Activated naive CD4-positive, alpha-beta T cell treated with anti-CD3 and anti-CD28 coated beads, Interleukin-2, amount 10 ng/mL, durations not matched to agents 7 days and 5 days (primary cell): Measurements from ENCODE around the gene ABCC3.
A peak's percentile ranks its signal among the peaks of the same experiment; 100 is the strongest.
"Not testable (repeated sequence)": the region's sequence is repeated elsewhere in the genome, so short reads cannot be mapped to it uniquely, and the experiment has no call there.

Source experiments
- CTCF ChIA-PET: fragments of 350-600 bp; sonication (Branson Sonifier 250); formaldehyde crosslinking; loops from one replicate; lab custom pipeline; 2021; ENCODE audit warnings: antibody characterized with exemption; lab: Charles Lee
- DNase-seq: peaks from one replicate; pipeline ENCODE4 v3.0.0-alpha.2; 2020
- H3K27ac Mint-ChIP-seq: one replicate; pipeline ENCODE4 v1.8.0; 2021; ENCODE audit warnings: mild to moderate bottlenecking, moderate library complexity, mixed read lengths
- H3K27me3 Mint-ChIP-seq: one replicate; pipeline ENCODE4 v1.8.0; 2021; ENCODE audit warnings: mild to moderate bottlenecking, mixed read lengths
- H3K36me3 Mint-ChIP-seq: one replicate; pipeline ENCODE4 v1.8.0; 2021; ENCODE audit warnings: mixed read lengths
- H3K4me1 Mint-ChIP-seq: one replicate; pipeline ENCODE4 v1.8.0; 2021; ENCODE audit warnings: mixed read lengths
- H3K4me3 Mint-ChIP-seq: one replicate; pipeline ENCODE4 v1.8.0; 2021; ENCODE audit warnings: mild to moderate bottlenecking, moderate library complexity, mixed read lengths
- H3K9me3 Mint-ChIP-seq: one replicate; pipeline ENCODE4 v1.8.0; 2021; ENCODE audit warnings: mixed read lengths

Gene ABCC3

GRCh38 chr17:50722746-50723145, 88.1 kb downstream of the ABCC3 start:
- H3K9me3 Mint-ChIP-seq, result no peaks in the 10 kb centered on the region
- H3K36me3 Mint-ChIP-seq, result peaks cover 21% of the 10 kb centered on the region
- H3K27me3 Mint-ChIP-seq, result no peaks in the 10 kb centered on the region
- DNase-seq, result no peak
- H3K4me3 Mint-ChIP-seq, result peak overlapping the region; percentile 38
- peak overlapping the region; percentile 67 for H3K27ac Mint-ChIP-seq
- CTCF ChIA-PET, result interaction anchor here (1.9 kb wide), 1 partner anchor 14 kb away, joined by 4 read pairs; no protein-coding TSS in a partner anchor
- H3K4me1 Mint-ChIP-seq, result peaks cover 38% of the 10 kb centered on the region

DNA sequence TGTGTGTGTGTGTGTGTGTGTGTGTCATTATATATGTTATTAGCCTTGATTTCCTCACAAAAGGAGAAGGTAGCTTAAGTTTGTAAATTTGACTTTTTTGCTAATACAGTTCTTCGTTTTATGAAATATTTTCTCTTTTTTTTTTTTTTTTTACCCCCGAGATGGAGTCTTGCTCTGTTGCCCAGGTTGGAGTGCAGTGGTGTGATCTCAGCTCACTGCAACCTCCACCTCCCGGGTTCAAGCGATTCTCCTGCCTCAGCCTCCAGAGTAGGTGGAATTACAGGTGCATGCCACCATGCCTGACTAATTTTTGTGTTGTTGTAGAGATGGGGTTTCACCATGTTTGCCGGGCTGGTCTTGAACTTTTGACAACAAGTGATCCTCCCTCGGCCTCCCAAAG, 89.9 kb downstream of the ABCC3 start:
- DNase-seq, H3K4me3 Mint-ChIP-seq, H3K9me3 Mint-ChIP-seq, H3K27me3 Mint-ChIP-seq, H3K27ac Mint-ChIP-seq, CTCF ChIA-PET: not testable (repeated sequence)
- peaks cover 22% of the 10 kb centered on the region for H3K36me3 Mint-ChIP-seq
- peaks cover 38% of the 10 kb centered on the region for H3K4me1 Mint-ChIP-seq

DNA sequence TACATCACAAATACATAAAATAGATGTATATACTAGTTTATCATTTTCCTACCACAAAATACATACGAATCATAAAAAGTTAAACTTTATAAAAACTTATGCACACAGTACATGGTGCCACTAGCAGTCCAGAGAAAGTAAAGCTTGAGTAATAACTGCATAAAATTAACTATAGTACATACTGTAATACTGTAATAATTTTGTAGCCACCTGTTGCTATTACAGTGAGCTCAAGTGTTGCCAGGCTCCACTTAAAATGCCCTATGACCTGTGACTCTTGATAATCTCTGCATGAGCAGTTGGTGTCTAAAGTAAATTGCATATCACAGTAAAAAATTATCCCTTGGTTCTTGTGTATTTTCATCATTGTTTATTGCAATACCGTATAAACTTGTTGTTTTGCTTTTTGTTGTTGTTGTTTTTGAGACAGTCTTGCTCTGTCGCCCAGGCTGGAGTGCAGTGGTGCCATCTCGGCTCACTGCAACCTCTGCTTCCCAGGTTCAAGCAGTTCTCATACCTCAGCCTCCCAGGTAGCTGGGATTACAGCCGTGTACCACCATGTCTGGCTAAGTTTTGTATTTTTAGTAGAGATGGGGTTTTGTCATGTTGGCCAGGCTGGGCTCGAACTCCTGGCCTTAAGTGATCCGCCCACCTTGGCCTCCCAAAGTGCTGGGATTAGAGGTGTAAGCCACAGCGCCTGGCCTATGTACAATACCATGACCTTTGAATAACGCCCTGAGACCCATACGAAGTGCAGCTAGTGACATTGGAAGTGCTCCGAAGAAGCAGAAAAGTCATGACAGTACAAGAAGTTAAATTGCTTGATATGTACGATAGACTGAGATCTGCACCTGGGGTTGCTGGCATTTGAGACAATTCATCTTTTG, 91.3 kb downstream of the ABCC3 start:
- CTCF ChIA-PET, result no interaction called here
- Mint-ChIP-seq H3K9me3 (no peaks in the 10 kb centered on the region), H3K4me1 (peaks cover 39% of the 10 kb centered on the region), H3K4me3 (no peak overlapping the region), H3K27me3 (no peaks in the 10 kb centered on the region), H3K36me3 (peaks cover 17% of the 10 kb centered on the region), H3K27ac (no peak overlapping the region)
- DNase-seq, result no peak

- Mint-ChIP-seq H3K27ac (no peak overlapping the region), H3K9me3 (no peaks in the 10 kb centered on the region), H3K4me3 (no peak overlapping the region), H3K4me1 (peaks cover 41% of the 10 kb centered on the region), H3K36me3 (peaks cover 8% of the 10 kb centered on the region), H3K27me3 (no peaks in the 10 kb centered on the region)
- CTCF ChIA-PET, result interaction anchor here (1.2 kb wide), 1 partner anchor 57 kb away, joined by 3 read pairs; no protein-coding TSS in a partner anchor
- DNase-seq, result no peak
Observed at GRCh38 chr17:50728112-50728429, 93.4 kb downstream of the ABCC3 start.

GRCh38 chr17:50728881-50729765, 94.4 kb downstream of the ABCC3 start:
- Mint-ChIP-seq H3K27me3 (no peaks in the 10 kb centered on the region), H3K36me3 (peaks cover 8% of the 10 kb centered on the region), H3K4me3 (no peak overlapping the region), H3K9me3 (no peaks in the 10 kb centered on the region), H3K27ac (no peak overlapping the region), H3K4me1 (peaks cover 40% of the 10 kb centered on the region)
- DNase-seq, result no peak
- CTCF ChIA-PET, result no interaction called here

GRCh38 chr17:50731575-50732460, 97.1 kb downstream of the ABCC3 start:
- H3K9me3 Mint-ChIP-seq, result no peaks in the 10 kb centered on the region
- DNase-seq, result no peak
- H3K36me3 Mint-ChIP-seq, result peaks cover 8% of the 10 kb centered on the region
- H3K27ac Mint-ChIP-seq, result no peak overlapping the region
- CTCF ChIA-PET, result interaction anchor here (1.4 kb wide), 1 partner anchor 51 kb away, joined by 3 read pairs; no protein-coding TSS in a partner anchor
- H3K4me3 Mint-ChIP-seq, result no peak overlapping the region
- H3K27me3 Mint-ChIP-seq, result no peaks in the 10 kb centered on the region
- peaks cover 40% of the 10 kb centered on the region for H3K4me1 Mint-ChIP-seq

DNA sequence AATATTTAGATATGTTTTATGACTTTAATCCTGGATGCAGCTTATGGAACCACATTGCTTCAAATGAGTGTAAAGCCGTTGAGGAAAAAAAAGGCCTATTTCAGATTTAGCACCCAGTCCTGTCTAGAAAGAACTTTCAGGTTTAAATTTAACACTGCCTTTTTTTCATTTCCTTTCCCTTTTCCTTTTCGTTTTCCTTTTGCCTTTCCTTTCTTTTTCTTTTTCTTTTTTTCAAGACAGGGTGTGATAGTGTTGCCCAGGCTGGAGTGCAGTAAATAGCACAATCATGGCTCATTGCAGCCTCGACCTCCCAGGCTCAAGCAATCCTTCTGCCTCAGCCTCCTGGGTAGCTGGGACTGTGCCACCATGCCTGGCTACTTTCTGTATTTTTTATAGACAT, 100.6 kb downstream of the ABCC3 start:
- Mint-ChIP-seq H3K27ac (no peak overlapping the region), H3K27me3 (no peaks in the 10 kb centered on the region), H3K4me3 (no peak overlapping the region), H3K9me3 (no peaks in the 10 kb centered on the region), H3K36me3 (peaks cover 24% of the 10 kb centered on the region), H3K4me1 (peaks cover 29% of the 10 kb centered on the region)
- CTCF ChIA-PET, result no interaction called here
- DNase-seq, result no peak

GRCh38 chr17:50737118-50737698, 102.5 kb downstream of the ABCC3 start:
- H3K4me3 Mint-ChIP-seq, result no peak overlapping the region
- H3K27ac Mint-ChIP-seq, result peak overlapping the region; percentile 45
- no peaks in the 10 kb centered on the region for H3K9me3 Mint-ChIP-seq
- H3K27me3 Mint-ChIP-seq, result no peaks in the 10 kb centered on the region
- CTCF ChIA-PET, result no interaction called here
- H3K36me3 Mint-ChIP-seq, result peaks cover 39% of the 10 kb centered on the region
- no peak for DNase-seq
- H3K4me1 Mint-ChIP-seq, result peaks cover 15% of the 10 kb centered on the region

DNA sequence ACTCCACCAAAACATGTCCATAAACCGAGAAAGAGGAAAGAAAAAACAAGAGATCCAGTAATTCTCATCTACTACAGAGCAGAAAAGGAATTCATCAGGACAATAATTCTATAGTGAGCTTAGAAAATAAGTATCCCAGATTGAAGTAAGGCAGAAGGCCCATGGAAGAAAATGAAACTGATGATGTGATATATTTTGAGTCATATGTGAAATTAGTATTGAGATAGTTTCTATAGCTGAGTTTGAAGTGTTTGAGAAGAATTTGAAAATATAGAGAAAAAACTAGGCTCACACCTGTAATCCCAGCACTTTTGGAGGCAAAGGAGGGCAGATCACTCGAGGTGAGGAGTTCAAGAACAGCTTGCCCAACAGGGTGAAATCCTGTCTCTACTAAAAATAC, 104.4 kb downstream of the ABCC3 start:
- Mint-ChIP-seq H3K27me3 (no peaks in the 10 kb centered on the region), H3K27ac (no peak overlapping the region), H3K9me3 (no peaks in the 10 kb centered on the region), H3K4me1 (peaks cover 11% of the 10 kb centered on the region), H3K4me3 (no peak overlapping the region), H3K36me3 (peaks cover 51% of the 10 kb centered on the region)
- no peak for DNase-seq
- CTCF ChIA-PET, result interaction anchor here (1.1 kb wide), 1 partner anchor 8 kb away, joined by 3 read pairs; no protein-coding TSS in a partner anchor
